ENCODE results near the gene CEPT1. TPM values are rescaled to one million over a fixed set of nuclear protein-coding genes. Genes with fewer than 3 reads are reported as not detected.

Gene CEPT1
- total RNA-seq, 1 donor, result 40.7 TPM

GRCh38 chr1:111145963-111146768, 6.1 kb downstream of the CEPT1 start:
- no peak for DNase-seq (ENCODE audit: low read depth)
- TF ChIP-seq CTCF (IDR thresholded peaks at IDR 0.05; ENCODE audit: insufficient read depth, low read length), result no peak

GRCh38 chr1:111147948-111148347, 7.9 kb downstream of the CEPT1 start:
- DNase-seq (ENCODE audit: low read depth), result no peak
- no peak for TF ChIP-seq CTCF (IDR thresholded peaks at IDR 0.05; ENCODE audit: insufficient read depth, low read length)

More at GRCh38 chr1:111145963-111146768, 6.1 kb downstream of the CEPT1 start:
- H3K4me3 ChIP-seq (ENCODE audit: low read depth, low read length), result no peak overlapping the region

GRCh38 chr1:111148376-111148881, 8.4 kb downstream of the CEPT1 start:
- no peak overlapping the region for H3K4me3 ChIP-seq (ENCODE audit: low read depth, low read length)
- no peak for TF ChIP-seq CTCF (IDR thresholded peaks at IDR 0.05; ENCODE audit: insufficient read depth, low read length)
- DNase-seq (ENCODE audit: low read depth), result no peak

More at GRCh38 chr1:111147948-111148347, 7.9 kb downstream of the CEPT1 start:
- no peak overlapping the region for H3K4me3 ChIP-seq (ENCODE audit: low read depth, low read length)

GRCh38 chr1:111151838-111152237, 11.8 kb downstream of the CEPT1 start:
- no peak for TF ChIP-seq CTCF (IDR thresholded peaks at IDR 0.05; ENCODE audit: insufficient read depth, low read length)
- DNase-seq (ENCODE audit: low read depth), result no peak
- H3K4me3 ChIP-seq (ENCODE audit: low read depth, low read length), result no peak overlapping the region

- H3K4me3 ChIP-seq (ENCODE audit: low read depth, low read length), result no peak overlapping the region
- no peak for TF ChIP-seq CTCF (IDR thresholded peaks at IDR 0.05; ENCODE audit: insufficient read depth, low read length)
- no peak for DNase-seq (ENCODE audit: low read depth)
Measured at GRCh38 chr1:111154021-111154999, 14.3 kb downstream of the CEPT1 start.

- TF ChIP-seq CTCF (IDR thresholded peaks at IDR 0.05; ENCODE audit: insufficient read depth, low read length), result no peak
- H3K4me3 ChIP-seq (ENCODE audit: low read depth, low read length), result no peak overlapping the region
- no peak for DNase-seq (ENCODE audit: low read depth)
Measured at GRCh38 chr1:111157431-111157830, 17.4 kb downstream of the CEPT1 start.
